GM18907 (cell line): Measurements from ENCODE around the gene ZNF236.

ENCODE experiments used
- ATAC-seq: cut with Tn5 transposase; IDR thresholded peaks from one replicate; pipeline ENCODE4 v1.9.1; 2021; ENCODE audit warnings: mild to moderate bottlenecking, moderate library complexity; ENCODE audit not compliant: unreplicated experiment

Gene ZNF236

GRCh38 chr18:77019641-77020040 lies 197.3 kb downstream of the ZNF236 start:
- ATAC-seq = no peak
